ENCODE results near the gene PRTFDC1.

PRTFDC1 gene

DNA sequence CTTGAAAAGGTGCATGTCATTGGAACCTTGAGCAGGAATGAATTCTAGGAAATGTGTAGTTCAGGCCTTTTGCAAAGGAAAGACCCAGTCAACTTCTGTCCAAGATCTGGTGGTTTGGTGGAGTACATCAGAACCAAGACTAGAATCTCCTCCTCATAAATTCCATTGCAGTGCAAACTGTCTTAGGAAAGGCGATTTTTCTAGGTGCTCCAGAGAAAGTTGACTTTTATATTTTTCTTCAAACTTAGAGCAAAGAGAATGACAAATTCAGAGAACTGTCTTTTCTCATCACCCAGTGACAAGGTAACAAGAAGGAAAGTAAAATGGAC lies 50.0 kb downstream of the PRTFDC1 start:
- no peak for DNase-seq (ENCODE audit: low spot score)

DNA sequence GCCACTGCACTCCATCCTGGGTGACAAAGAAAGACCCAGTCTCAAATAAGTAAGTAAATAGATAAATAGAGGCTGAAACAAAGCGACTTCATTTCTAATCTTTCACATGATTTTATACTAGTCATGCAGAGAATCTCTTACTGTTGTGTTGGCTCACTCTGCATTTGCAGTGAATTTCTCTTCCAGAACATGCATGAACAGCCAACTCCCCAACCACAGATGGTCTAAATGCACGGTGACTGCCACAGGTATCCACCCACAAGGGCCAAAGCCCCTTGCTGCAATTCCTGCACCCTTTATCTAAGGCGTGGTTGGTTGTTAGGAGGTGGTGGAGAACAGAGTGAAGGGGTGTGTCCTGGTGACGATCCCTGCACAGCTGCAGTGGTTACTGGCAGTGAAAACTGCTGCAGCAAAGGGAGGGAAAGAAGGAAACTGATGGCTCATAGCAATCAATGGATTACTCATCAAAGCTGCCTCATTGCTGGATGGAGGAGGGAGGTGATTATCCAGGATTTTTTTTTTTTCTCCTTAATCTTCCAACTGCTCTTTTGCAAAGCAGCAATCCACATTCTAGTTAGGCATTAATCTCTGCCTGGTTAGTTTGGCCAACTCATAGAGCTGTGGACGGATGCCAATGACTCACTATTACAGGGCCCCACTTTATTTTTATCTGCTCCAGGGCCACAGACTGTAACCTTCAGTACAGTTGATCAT lies 50.6 kb downstream of the PRTFDC1 start:
- DNase-seq (ENCODE audit: low spot score) = no peak

DNA sequence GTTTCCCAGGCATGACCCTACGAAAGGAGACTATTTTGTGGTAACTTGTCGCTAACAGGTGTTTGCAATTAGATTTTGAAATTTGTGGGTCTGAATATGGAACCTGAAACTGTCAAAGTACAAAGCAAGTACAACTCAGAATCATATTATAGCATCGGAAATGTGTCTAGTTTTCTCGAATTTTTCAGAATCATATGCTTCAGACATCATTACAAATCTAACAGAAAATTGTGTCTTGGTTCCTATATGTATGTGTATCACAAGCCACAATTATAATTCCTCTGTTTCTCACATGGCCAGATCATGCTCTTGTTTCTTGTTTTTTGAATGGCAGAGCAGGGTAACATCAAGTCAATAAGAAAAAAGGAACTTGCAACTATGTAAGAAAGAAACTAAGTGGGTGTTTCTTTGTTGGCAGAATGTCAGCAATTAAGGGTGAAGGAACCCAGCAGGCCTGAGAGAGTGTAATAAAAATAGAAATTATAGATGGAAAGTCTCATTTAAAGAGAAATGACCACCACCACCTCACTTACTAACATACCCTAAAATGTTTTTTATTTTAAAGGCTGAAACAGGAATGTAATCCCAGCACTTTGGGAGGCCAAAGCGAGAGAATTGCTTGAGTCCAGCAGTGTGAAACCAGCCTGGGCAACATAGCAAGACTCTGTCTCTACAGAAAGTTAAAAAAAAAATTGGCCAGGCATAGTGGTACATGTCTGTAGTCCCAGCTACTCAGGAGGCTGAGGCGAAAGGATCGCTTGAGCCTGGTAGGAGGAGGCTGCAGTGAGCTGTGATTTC lies 51.3 kb downstream of the PRTFDC1 start:
- peak; percentile 43 for DNase-seq (ENCODE audit: low spot score)

DNA sequence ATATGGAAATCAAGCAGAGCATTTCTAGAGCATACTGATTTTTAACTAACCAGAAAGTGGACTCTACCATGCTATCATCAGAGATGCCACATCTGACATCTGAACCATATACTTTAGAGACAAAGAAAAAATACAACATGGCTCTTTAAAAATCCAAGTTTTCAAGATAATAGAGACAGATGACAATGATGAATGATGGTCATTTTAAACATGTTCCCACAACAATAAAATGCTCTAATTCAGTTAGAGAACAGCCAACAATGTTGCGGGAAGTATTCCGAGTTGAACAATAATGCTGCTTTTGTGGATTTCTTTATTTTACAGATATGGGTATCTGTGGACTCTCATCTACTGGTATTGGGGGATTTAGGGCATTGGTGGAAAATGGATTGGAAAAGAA lies 52.8 kb downstream of the PRTFDC1 start:
- DNase-seq (ENCODE audit: low spot score) = no peak

DNA sequence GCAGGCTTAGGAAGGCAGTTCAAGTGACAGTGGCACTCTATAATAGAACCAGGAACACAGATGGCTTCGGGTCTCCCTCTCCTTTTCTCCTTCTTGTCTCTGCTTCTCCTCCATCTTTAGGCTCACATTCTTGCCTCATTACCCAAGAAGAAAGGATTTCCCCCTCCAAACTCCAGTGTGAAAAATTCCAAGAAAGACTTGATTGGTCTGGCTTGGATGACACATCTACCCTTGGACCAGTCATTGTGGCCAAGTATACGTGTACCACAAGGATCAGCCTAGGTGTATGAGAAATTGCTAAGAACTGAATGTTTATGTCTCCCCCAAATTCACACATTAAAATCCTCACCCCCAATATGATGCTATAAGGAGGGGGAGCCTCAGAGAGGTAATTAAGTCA lies 53.9 kb downstream of the PRTFDC1 start:
- no peak for DNase-seq (ENCODE audit: low spot score)

DNA sequence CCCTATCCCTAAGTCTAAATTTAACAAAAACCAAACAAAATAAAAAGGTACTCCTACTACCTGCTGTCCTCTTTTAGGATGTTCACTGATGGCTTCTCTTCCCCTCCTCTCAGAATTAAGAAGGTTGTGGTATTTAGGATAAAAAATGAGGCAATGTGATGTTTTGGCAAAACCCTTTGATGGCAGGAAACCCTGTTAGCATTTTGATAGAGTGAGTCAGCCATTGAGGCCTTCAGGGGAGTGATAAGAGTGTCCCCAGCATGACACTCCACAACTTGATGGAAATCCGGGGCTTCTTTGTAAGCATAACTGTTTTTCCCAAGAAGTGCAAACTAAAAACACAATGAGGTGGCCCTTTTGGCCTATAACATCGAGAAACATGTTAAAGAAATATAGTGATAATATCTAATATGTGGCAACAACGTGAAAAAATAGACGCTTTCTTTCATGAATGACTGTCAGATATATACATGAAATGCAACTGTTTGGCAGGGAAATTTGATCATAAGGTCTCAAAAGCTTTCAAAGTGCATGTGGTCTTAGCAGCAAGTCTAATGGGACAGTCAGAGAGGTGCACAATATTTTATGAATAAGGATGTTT lies 55.0 kb downstream of the PRTFDC1 start:
- no peak for DNase-seq (ENCODE audit: low spot score)

DNA sequence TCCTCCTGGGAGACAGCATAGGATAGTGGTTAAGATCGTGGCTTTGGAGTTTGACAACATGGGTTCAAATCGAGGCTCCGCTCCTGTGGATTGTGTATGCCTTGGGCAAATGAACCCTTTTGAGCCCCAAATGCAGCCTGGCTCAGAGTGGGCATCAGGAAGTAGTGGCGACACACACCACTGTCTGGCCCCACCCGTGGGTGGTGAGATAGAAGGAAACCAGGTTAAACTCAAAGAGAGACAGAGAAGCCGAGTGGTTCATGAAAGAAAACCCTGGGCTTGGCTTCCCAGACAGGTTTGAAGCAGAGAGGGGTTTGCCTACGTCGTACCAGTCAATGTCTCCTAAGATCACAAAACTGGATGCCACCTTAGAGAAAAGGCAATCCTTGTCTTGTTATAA lies 57.7 kb downstream of the PRTFDC1 start:
- DNase-seq (ENCODE audit: low spot score) = no peak

DNA sequence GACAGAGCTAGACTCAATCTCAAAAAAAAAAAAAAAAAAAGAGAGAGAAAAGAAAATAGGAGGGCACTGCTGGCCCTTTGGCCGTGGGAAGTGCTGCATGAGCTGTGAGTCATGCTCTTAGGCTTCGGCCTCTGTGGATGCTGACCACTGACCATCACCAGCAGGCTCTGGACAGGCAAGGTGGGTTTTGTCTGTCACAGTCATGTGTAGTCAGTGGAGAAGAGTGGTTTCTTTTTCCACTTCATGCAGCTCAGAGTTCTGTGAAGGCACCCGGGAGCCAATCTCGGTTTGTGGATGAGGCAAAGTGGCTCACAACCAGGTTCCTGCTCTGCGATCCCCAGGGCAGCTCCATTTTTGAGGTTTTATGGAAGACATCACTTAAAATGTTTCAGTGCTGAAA lies 58.1 kb downstream of the PRTFDC1 start:
- no peak for DNase-seq (ENCODE audit: low spot score)

DNA sequence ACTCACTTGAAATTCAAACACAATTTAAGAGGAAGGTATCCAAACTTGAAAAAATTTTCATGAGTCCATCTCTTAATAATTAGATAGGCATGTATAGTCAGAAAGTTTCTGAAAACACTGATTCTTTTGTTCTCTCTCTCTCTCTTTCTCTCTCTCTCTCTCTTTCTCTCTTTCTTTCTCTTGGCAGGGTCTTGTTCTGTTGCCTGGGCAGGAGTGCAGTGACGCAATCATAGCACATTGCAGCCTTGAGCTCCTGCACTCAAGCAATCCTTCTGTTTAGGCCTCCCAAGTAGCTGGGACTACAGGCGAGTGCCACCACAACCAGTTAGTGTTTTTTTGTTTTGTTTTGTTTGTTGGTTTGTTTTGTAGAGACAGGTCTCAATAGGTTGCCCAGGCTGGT lies 59.3 kb downstream of the PRTFDC1 start:
- DNase-seq (ENCODE audit: low spot score) = no peak

DNA sequence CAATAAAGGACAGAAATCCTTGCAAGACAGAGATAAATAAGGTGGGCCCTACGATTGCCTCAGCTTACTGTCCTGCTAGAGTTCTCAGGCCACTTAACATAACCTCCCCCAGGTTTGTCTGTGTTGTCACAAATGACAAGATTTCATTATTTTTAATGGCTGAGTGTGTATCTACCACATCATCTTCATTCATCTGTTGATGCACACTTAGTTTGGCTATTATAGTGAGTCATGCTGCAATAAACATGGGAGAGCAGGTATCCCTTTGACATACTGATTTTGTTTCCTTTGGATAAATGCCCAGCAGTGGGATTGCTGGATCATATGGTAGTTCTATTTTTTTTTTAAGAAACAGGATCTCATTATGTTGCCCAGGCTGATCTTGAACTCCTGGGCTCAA lies 60.6 kb downstream of the PRTFDC1 start:
- DNase-seq (ENCODE audit: low spot score) = no peak

DNA sequence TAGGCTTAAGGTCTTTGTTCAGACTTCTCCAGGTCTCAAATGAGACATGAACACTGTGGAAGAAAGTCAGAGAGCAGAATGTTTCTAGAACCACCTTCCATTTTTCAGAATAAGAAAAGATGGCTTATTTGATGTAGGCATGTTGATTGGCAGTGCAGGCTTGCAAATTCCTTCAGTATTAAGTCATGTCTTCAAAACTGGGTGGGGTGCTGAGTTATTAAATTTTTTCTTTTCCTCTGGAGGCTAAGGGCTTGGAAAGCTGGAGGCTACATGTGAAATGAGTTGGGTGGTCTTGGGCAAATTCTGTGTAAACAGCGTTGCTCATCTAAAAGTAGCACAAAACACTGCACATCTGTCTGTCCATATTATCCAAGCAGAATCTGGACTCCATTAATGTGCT lies 62.8 kb downstream of the PRTFDC1 start:
- DNase-seq (ENCODE audit: low spot score) = no peak

DNA sequence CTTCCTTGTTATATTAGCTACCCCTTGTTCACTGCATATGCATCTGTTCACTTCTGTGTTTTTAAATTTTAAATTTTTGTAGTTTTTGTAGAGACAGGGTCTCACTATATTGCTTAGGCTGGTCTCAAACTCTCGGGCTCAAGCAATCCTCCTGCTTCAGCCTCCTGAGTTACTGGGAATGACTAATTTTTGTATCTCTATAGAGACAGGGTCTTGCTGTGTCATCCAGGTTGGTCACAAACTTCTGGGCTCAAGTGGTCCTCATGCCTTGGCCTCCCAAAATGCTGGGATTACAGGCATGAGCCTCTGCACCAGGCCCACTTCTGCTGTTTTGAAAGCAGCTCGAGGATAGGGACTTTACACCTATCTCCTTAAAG lies 64.6 kb downstream of the PRTFDC1 start:
- DNase-seq (ENCODE audit: low spot score) = no peak

DNA sequence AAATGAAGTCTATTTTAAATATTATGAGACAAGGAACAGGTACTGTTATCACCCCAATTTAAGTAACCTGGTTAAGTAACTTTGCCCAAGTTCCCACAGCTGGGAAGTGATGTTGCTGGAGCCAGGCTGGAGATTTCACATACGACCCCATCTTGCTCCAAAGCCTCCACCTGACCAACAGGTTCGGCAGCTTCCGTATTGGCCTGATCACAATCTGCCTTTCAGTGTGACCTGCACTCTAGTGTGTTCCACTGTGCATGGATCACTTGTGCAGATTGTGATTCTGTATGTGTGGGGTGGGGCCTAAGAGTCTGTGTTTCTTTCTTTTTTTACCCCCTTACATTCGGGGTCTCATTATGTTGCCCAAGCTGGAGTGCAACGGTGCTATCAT lies 66.1 kb downstream of the PRTFDC1 start:
- DNase-seq (ENCODE audit: low spot score) = no peak

DNA sequence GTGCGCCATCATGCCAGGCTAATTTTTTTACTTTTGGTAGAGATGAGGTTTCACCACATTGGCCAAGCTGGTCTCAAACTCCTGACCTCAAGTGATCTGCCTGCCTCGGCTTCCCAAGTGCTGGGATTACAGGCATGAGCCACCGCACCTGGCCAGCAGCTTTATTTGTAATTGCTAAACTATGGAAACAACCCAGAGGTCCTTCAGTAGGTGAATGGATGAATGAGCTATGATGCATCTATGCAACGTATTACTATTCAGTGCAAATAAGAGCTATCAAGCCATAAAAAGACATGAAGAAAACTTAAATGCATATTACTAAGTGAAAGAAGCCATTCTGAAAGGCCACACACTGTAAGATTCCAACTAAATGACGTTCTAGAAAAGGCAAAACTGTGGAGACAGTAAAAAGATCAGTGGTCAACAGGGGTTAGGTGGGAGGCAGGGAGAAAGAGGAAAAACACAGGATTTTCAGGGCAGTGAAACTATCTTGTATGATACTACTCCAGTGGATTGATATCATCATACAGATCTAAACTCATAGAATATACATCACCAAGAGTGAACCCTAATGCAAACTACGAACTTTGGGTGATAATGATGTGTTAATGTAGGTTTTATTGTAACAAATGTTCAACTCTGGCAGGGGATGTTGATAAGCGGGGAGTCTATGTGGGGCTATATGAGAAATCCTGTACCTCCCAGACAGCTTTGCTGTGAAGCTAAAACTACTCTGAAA lies 66.7 kb downstream of the PRTFDC1 start:
- DNase-seq (ENCODE audit: low spot score) = no peak

DNA sequence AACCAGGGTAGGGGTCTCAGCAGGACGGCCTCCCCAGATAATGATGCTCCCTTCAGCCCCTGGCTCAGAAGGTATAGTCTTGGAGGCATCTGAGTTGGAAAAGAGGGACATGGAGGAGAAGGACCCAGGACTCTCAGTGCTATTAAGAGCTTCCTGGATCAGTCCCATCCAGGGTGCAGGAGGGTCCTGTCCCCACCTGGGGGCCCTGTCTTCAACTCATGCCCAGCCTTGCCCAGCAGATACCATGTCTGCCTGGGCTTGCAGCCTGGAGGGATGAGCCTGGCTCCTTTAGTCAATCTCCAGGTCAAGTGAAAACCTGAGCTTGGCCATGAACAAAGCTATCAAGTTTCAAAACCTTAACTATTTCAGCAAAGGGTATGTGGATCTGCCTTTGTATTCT lies 67.6 kb downstream of the PRTFDC1 start:
- no peak for DNase-seq (ENCODE audit: low spot score)

DNA sequence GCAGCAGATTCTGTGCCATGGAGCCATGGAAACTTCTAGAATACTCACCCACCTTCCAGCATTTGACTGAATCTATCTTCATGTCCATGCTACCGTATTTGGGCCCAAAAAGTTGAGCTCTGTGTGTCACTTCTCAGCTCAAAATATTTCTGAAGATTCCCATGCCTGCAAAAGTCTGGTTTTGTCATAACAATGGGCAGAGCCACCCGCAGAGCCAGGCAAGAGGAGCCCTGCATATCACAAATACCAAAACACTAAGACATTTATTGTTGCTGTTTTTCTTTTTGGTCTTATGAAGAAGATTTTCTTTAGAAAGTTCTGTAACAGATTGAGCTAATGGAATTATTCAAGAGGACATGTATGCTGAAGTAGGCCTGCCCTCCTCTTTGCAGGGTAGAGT lies 68.1 kb downstream of the PRTFDC1 start:
- DNase-seq (ENCODE audit: low spot score) = no peak

DNA sequence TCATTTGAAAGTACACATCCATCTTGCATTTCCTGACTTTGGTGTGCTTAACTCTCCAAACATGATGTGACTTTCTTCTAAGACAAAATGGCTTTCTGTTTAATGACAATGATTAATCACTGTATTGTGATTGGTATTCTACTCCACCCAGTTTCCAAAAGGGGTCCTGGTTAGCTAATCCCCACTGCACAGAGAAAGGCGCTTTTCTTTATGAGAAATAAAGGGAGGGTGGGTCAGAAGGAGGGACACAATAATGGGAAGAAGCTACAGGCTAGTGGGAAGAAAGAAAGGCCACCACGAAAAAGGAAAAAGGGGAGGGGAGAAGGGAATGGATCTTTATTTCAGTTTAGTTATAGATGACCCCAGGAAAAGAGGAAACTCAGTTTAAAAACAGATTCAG lies 69.2 kb downstream of the PRTFDC1 start:
- no peak for DNase-seq (ENCODE audit: low spot score)

DNA sequence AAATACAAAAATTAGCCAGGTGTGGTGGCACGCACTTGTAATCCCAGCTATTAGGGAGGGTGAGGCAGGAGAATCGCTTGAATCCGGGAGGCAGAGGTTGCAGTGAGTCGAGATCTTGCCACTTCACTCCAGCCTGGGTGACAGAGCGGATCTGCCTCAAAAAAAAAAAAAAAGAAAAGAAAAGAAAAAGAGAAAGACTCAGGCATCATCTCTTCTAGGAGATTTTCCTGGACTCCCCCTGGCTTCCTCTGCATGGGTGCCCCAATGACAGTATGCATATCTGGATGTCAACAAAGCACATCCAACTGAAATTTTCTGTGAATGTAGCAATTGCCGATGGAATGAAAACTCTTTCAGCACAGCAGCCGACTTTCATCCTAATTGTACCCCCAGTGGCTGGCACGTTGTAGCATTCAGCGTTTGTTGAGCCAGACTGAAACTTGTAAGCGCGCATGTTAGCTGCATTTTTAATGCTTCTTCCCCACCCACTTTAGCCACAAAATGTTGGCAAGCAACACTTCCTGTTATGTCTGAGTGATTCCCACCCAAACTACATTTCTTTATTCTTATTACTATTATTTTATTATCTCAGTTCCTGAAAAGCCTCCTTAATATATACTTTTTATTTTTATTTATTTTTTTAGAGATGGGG lies 70.2 kb downstream of the PRTFDC1 start:
- no peak for DNase-seq (ENCODE audit: low spot score)

DNA sequence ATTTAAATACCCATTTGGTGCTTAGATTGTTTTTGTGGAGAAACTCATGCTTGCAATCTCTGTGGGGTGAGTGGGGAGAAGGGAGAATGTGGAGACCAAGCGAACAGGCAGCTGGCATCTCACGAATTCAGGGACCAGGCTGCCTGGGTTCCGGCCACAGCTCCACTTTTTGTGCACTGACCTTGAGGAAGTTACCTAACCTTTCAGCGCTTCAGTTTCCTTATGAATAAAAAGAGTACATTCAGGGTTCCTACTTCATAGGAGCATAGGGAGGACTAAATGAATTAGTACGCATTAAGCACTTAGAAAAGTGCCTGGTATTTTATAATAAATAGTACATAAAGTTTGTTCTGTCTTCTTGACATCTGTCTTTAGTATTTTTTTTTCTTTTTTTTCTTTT lies 72.5 kb downstream of the PRTFDC1 start:
- DNase-seq (ENCODE audit: low spot score) = no peak

DNA sequence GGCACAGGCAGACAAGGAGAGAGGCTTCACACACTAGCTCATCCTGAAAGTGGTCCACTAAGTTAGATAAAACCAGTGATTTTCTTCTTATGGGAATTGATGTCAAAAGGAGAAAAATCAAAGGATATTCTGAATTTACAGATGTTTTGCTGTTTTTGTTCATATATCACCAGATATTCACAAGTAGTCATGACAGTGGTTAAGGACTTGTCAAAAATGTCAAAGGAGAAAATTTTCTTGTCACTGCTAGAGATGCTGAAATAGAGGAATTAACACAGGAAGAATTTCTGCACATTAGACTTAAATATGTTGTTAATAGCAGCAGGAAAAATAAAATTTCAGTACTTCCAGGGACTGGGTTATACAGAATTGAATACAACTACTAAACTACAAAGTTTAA lies 78.3 kb downstream of the PRTFDC1 start:
- no peak for DNase-seq (ENCODE audit: low spot score)

DNA sequence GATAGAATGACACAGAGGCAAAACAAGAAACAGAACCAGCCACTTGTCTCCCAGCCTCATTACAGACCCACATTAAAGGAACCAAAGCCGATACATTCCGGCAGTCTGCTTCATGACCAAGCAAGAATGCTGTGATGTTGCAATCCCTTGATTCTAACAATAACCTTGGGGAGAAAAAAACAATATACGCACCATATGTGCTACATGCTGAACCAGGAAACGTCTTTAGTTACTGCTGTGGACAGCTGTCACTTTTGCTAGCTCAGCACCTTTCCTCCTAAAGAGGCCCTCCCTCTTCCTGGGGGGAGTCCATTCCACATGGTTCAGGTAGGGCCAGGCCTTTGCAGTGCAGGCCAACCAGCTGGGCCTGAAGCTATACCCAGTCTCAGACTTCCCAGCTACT lies 79.1 kb downstream of the PRTFDC1 start:
- no peak for DNase-seq (ENCODE audit: low spot score)

DNA sequence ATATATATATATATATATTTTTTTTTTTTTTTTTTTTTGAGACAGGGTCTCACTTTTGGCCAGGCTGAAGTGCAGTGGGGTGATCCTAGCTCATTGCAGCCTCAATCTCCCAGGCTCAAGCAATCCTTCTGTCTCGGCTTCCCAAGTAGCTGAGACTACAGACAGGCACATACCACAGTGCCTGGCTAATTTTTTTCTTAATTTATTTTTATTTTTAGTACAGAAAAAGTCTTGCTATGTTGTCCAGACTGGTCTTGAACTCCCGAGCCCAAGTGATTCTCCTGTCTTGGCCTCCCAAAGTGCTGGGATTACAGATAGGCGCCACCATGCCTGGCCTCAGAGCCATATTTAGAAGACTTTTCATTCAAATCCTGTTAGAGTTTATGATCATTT lies 79.6 kb downstream of the PRTFDC1 start:
- no peak for DNase-seq (ENCODE audit: low spot score)

Measured in germinal center (tissue), 1 donor.